ENCODE measurements around the gene PYY.
"Not testable (repeated sequence)": the region's sequence is repeated elsewhere in the genome, so short reads cannot be mapped to it uniquely, and the experiment has no call there.

PYY gene

DNA sequence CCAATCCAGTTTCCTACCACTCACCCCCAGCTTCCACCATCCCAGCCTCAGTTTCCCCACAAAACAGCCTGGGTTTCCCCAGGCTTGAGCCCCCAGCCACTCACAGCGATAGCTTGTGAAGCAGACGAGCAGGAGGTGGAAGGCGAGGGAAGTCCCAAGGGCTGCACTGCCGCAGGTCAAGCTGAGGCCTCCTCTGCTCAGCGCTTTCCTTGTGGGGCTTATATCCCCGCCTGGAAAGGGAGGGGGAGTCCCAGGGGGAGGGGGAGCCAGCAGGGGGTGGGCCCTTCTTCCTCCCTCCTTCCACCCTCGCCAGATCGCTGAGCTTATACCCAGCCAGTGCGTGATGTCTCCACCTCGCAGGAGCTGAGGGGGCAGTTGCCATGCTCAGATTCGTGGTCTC, at the start of gene PYY:
PYY (minus strand) TSS at position 195 of the 400 bp plus-strand sequence. CDS start 457 bp downstream, outside the sequence.
- H3K27me3 Mint-ChIP-seq = peaks cover 37% of the 10 kb centered on the region
- no peak within 1 kb of the TSS for H3K27ac Mint-ChIP-seq
- H3K4me3 Mint-ChIP-seq = peak within 1 kb of the TSS; percentile 15
- no peaks in the 10 kb centered on the region for H3K9me3 Mint-ChIP-seq
- DNase-seq (ENCODE audit: low spot score in 2 of 2) (no peak), ATAC-seq (ENCODE audit: low read depth) (no peak)
- H3K4me1 Mint-ChIP-seq = peaks cover 7% of the 10 kb centered on the region
- H3K36me3 Mint-ChIP-seq = no peaks in the 10 kb centered on the region

DNA sequence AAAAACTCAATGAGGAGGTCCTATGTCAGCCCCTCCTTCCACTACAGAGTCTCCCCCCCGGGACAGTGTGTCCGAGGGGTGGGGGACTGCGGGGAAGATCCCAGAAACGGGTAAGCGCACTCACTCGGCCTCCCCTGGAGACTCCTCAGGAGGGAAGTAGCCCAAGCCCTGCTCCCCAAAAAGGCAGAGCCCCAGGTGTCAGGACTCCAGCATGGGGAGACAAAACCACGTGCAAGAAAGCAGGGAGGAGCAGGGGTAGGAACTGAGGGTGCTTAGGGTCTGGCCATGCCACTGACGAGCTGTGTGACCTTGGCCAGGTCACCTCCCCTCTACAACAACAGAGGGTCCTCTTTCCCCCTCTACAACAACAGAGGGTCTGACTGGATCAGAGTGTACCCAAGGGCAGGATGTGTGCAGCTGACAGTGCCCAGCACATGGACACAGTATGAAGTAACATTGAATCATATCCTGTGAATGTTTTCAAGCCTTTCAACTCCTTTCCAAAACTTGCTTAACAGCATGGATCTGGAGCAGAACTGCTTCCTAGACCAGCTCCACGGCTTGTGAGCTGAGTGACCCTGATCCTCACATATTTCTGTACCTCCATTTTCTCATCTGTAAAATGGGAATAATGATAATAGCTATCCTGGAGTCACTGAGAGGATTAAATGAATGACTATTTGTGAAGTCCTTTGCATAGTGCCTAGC, 48.6 kb upstream of the PYY start:
- no peak overlapping the region for H3K27ac Mint-ChIP-seq
- H3K27me3 Mint-ChIP-seq = peaks cover 12% of the 10 kb centered on the region
- DNase-seq (ENCODE audit: low spot score in 2 of 2) (no peak), ATAC-seq (ENCODE audit: low read depth) (no peak)
- no peaks in the 10 kb centered on the region for H3K9me3 Mint-ChIP-seq
- H3K4me1 Mint-ChIP-seq = peaks cover 8% of the 10 kb centered on the region
- H3K36me3 Mint-ChIP-seq = no peaks in the 10 kb centered on the region
- no peak overlapping the region for H3K4me3 Mint-ChIP-seq

DNA sequence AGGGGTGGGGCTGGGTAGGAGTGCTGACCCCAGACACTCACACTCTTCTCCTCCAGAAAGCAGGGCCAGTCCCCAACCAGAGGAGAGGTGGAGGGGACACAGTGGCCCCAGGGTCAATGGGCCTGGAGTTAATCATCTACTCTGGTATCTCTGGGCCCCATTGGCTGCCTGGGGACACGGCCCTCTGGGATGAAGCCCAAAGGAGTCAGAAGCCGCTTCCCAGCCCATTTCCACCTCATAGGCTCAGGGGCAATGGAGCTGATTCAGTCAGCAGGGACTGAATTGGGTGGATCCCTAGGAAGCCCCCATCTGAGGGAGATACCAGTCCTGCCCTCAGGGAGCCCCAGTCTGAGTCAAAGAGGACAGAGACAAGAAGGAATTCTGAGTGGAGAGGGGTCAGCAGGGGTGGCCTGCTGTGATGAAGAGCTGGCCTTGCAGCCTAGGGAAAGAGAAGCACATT, 47.8 kb upstream of the PYY start:
- peaks cover 12% of the 10 kb centered on the region for H3K27me3 Mint-ChIP-seq
- ATAC-seq (ENCODE audit: low read depth) (no peak), DNase-seq (ENCODE audit: low spot score in 2 of 2) (no peak)
- no peak overlapping the region for H3K4me3 Mint-ChIP-seq
- no peaks in the 10 kb centered on the region for H3K9me3 Mint-ChIP-seq
- H3K36me3 Mint-ChIP-seq = no peaks in the 10 kb centered on the region
- no peak overlapping the region for H3K27ac Mint-ChIP-seq
- H3K4me1 Mint-ChIP-seq = peaks cover 5% of the 10 kb centered on the region

DNA sequence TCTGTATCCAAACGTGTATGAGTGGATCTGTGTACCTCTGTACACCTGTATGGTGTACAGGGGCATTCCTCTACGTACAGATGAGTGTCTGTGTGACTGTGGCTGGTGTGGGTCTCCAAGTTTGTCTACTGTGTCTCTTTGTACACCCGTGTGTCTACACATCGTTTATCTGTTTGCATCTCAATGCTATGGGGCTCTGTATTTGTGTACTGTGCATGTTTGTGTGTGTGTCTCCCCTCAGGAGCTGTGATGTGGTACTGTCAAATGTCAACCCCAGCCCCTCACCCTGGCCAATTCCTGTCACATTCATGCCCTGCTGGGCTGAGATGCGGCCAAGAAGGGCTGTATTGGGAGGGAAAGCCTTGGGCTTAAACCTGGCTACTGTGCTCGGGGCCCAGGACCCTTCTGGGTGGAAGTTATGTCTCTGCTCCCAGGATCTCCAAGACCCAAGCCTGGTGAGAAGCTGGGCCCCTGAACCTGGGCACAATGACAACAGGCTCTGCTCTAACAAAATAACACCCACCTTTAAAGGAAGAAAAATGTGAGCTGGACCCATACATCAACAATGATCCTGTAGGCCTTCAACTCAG, 47.2 kb upstream of the PYY start:
- H3K9me3 Mint-ChIP-seq = no peaks in the 10 kb centered on the region
- no peak for DNase-seq (ENCODE audit: low spot score in 2 of 2)
- no peaks in the 10 kb centered on the region for H3K36me3 Mint-ChIP-seq
- no peak for ATAC-seq (ENCODE audit: low read depth)
- H3K27ac Mint-ChIP-seq = no peak overlapping the region
- peaks cover 1% of the 10 kb centered on the region for H3K4me1 Mint-ChIP-seq
- H3K27me3 Mint-ChIP-seq = peaks cover 12% of the 10 kb centered on the region
- no peak overlapping the region for H3K4me3 Mint-ChIP-seq

DNA sequence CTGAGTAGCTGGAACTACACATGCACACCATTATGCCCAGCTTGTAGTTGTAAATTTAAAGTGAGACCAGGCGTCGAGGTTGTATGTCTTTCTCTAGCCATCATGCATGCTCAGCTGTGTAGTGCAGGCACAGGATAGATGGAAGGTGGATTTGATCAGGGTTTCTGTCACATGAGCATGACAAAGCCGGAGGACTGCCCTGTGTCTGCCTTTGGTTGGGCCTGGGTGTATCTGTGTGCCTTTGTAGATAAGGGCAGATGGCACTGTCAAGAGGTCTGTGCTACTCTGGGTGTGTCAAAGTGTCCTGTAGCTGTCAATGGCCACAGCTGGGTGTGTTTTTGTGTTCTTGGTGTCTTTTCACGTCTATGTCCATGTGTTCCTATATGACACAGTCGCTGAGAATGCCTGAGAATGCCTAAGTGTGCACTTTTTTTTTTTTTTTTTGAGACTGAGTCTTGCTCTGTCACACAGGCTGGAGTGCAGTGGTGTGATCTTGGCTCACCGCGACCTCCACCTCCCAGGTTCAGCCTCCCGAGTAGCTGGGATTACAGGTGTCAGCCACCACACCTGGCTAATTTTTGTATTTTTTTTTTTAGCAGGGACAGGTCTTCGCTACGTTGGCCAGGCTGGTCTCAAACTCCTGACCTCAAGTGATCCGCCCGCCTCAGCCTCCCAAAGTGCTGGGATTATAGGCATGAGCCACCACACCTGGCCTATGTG, 46.6 kb upstream of the PYY start:
- no peak overlapping the region for H3K4me3 Mint-ChIP-seq
- no peaks in the 10 kb centered on the region for H3K4me1 Mint-ChIP-seq
- DNase-seq (ENCODE audit: low spot score in 2 of 2) (no peak), ATAC-seq (ENCODE audit: low read depth) (no peak)
- peaks cover 14% of the 10 kb centered on the region for H3K27me3 Mint-ChIP-seq
- H3K27ac Mint-ChIP-seq = no peak overlapping the region
- H3K9me3 Mint-ChIP-seq = no peaks in the 10 kb centered on the region
- no peaks in the 10 kb centered on the region for H3K36me3 Mint-ChIP-seq

DNA sequence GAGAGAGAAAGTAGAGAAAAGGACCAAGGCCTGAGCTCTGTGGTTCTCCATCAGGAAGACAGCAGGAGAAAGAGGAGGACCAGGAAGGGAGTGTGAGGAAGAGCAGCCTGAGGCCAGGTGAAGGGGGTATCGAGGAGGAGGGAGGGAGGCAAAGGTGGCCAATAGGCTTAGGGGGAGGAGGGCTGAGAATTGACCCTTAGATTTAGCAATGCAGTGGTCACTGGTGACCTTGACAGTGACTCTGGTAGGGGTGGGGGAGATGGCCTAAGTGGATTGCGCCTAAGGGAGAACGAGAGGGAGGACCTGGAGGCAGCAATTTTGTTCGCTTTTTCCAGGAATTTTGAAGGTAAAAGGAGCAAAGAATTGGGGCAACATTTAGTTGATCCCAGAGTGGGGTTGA, 45.3 kb upstream of the PYY start:
- Mint-ChIP-seq H3K9me3 (no peaks in the 10 kb centered on the region), H3K27ac (no peak overlapping the region)

DNA sequence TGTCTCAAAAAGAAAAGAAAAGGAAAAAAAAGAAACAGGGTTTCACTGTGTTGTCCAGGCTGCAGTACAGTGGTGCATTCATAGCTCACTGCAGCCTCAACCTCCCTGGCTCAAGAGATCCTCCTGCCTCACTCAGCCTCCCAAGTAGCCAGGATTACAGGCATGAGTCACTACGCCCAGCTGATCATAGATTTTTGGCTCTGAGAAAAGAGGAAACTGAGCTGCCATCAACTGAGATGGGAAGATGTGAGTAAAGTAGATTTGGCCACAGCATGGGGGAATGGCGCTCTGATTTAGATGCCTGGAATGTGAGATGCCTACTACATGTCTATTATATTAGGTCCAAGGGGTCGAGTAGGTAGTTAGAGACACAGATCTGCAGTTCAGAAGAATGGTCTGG, 44.8 kb upstream of the PYY start:
- H3K4me1 Mint-ChIP-seq = no peaks in the 10 kb centered on the region
- no peak overlapping the region for H3K27ac Mint-ChIP-seq
- no peaks in the 10 kb centered on the region for H3K9me3 Mint-ChIP-seq
- ATAC-seq (ENCODE audit: low read depth) (no peak), DNase-seq (ENCODE audit: low spot score in 2 of 2) (no peak)
- H3K4me3 Mint-ChIP-seq = no peak overlapping the region
- H3K27me3 Mint-ChIP-seq = peaks cover 19% of the 10 kb centered on the region
- no peaks in the 10 kb centered on the region for H3K36me3 Mint-ChIP-seq

More for the DNA sequence above, 45.3 kb upstream of the PYY start:
- peaks cover 19% of the 10 kb centered on the region for H3K27me3 Mint-ChIP-seq
- no peak for DNase-seq (ENCODE audit: low spot score in 2 of 2)
- no peak for ATAC-seq (ENCODE audit: low read depth)
- no peak overlapping the region for H3K4me3 Mint-ChIP-seq
- H3K4me1 Mint-ChIP-seq = no peaks in the 10 kb centered on the region
- no peaks in the 10 kb centered on the region for H3K36me3 Mint-ChIP-seq

DNA sequence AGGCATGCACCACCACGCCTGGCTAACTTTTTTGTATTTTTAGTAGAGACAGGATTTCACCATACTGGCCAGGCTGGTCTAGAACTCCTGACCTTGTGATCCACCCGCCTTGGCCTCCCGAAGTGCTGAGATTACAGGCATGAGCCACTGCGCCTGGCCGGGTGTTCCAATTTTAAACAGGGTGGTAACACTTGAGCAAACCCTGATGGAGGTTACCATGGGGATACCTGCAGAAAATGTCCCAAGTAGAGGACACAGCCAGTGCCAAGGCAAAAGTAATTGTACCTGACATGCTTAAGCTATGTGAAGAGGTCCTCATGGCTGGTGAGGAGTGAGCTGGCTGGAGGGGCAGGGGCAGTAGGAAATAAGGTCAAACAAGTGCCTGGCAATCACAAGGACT, 43.4 kb upstream of the PYY start:
- H3K27ac Mint-ChIP-seq; H3K4me1 Mint-ChIP-seq; H3K4me3 Mint-ChIP-seq; H3K9me3 Mint-ChIP-seq; H3K36me3 Mint-ChIP-seq; ATAC-seq (ENCODE audit: low read depth); DNase-seq (ENCODE audit: low spot score in 2 of 2): not testable (repeated sequence)
- H3K27me3 Mint-ChIP-seq = peaks cover 19% of the 10 kb centered on the region

DNA sequence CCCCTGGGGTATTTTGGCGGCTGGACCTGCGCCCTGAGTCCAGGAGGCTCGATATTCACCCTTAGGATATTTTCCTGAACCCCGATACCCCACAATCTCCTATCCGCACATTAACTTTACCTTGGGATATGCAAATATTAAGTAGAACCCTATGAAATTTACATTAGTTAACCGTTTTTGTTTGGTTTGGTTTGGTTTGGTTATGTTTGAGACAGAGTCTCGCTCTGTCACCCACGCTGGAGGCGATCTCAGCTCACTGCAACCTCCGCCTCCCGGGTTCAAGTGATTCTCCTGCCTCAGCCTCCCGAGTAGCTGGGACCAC, 41.4 kb upstream of the PYY start:
- no peaks in the 10 kb centered on the region for H3K9me3 Mint-ChIP-seq
- H3K27me3 Mint-ChIP-seq = peaks cover 17% of the 10 kb centered on the region
- ATAC-seq (ENCODE audit: low read depth) = no peak
- H3K4me1 Mint-ChIP-seq = no peaks in the 10 kb centered on the region
- no peaks in the 10 kb centered on the region for H3K36me3 Mint-ChIP-seq
- H3K4me3 Mint-ChIP-seq = no peak overlapping the region
- DNase-seq (ENCODE audit: low spot score in 2 of 2) = no peak
- H3K27ac Mint-ChIP-seq = no peak overlapping the region

DNA sequence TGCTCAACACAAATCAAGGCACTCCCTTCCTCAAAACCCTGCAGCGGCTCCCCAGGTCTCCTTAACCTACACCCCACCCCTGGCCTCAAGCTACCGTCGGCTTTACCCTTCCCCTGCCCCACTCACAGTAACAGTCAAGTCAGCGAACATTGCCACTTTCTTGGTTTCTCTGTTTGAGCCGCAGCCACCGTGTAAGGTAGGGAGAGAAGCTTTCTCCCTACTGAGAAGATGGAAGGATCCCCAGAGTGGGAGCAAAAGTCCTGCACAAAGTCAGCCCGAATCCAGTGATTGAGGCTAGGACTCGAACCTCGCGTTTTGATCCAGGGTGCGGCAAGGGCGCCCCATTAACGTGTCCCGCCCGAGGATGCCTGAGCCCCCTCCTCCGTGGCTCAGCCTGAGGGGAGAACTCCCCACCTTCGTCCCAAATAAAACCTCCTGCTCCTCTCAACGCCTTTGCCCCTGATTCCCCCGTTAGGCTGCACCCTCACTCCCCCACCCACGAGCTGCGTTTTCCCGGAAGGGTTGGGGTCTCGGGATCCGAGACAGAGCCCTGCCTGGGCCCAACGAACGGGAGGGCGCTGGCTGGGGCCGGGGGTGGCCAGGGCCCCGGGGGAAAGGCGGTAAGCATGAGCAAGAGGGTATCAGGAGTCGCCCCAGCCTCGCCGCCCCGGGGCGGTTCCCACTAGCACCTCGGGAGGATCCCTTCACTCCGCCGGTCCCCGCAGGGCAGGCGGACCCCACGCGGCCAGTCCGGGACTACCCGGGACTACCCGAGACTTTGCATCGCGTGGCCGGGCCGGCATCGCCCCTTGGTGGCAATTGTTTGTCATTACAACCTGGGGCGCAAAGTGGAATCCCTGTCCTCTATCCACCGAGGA, 40.8 kb upstream of the PYY start:
- ATAC-seq (ENCODE audit: low read depth) (peak; percentile 87), DNase-seq (ENCODE audit: low spot score in 2 of 2) (peak; percentile 60 to 65)
- no peaks in the 10 kb centered on the region for H3K4me1 Mint-ChIP-seq
- no peaks in the 10 kb centered on the region for H3K36me3 Mint-ChIP-seq
- peak overlapping the region; percentile 53 for H3K4me3 Mint-ChIP-seq
- no peak overlapping the region for H3K27ac Mint-ChIP-seq
- H3K9me3 Mint-ChIP-seq = no peaks in the 10 kb centered on the region
- H3K27me3 Mint-ChIP-seq = peaks cover 17% of the 10 kb centered on the region

DNA sequence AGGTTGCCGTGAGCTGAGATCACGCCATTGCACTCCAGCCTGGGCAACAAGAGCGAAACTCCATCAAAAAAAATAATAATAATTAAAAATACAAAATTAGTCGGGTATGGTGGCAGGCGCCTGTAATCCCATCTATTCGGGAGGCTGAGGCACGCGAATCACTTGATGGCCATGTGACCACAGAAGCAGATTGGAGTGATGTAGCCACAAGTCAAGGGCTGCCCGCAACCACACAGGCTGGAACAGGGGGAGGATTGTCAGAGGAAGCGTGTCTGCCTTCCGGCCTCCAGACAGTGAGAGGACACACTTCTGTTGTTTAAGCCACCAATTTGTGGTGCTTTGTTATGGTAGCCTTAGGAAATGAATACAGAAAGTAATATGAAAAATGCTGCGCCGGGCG, 38.9 kb upstream of the PYY start:
- Mint-ChIP-seq H3K9me3 (no peaks in the 10 kb centered on the region), H3K27ac (no peak overlapping the region), H3K27me3 (peaks cover 17% of the 10 kb centered on the region), H3K36me3 (no peaks in the 10 kb centered on the region), H3K4me3 (no peak overlapping the region), H3K4me1 (no peaks in the 10 kb centered on the region)
- DNase-seq (ENCODE audit: low spot score in 2 of 2) (no peak), ATAC-seq (ENCODE audit: low read depth) (no peak)

DNA sequence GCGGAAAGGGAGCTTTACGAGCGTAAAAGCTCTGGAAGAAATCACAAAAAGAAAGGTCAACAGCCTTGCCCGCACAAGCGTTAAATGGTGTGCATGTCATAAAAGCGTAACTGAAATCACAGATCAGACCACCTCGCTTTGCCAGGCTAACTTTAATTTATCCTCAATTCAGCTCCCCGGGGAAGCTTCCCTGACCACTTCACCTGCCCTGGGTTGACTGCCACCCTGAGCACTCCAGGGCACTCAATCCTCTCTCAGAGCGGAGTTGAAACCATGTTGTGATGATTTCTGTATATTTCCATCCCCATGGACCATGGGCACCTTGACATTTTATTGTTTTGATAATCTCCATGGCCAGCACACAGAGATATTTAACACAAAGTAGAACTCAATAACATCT, 34.6 kb upstream of the PYY start:
- ATAC-seq (ENCODE audit: low read depth) = no peak
- H3K27me3 Mint-ChIP-seq = peaks cover 16% of the 10 kb centered on the region

DNA sequence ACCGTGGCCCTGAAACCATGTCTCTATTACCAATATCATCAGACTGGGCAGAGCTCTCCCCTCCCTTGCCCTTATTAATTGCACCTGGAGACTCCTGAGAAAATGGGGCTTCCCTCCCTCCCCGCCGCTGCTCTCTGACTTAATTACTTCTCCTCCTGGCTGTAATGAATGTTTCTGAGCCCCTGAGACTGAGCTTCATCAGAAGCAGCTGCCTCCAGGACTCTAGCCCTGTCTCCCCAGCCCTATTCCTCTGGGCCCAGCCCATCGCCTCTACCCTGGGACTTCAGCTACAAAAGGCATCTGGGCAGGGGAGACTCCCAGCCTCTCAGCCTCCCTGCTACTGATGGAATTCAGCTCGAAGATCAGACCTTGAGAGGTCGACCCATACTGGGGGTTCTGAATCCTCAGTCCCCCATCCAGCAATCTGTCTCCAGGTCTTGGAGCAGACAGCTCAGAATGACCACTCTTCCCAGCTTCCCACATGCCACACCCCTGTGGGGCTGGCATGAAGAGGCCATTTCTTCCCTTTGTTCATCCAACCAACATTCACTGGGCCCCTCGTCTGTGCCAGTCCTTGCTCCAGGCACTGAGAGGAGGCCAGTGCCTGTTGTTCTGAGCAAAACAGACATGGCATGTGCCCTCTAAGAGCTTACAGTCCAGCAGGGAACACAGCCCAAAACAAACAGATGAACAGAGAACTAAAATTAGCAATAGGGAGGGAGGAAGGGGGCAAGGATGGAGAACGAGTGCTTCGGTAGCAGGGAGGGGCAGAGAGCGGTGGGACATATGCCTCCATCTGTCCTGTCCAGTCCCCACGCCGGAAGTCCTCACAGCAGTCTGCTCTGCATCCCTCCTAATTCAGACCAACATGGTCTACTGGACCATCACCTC, 33.6 kb upstream of the PYY start:
- H3K27me3 Mint-ChIP-seq = peaks cover 19% of the 10 kb centered on the region

More for the DNA sequence above, 34.6 kb upstream of the PYY start:
- Mint-ChIP-seq H3K27ac (no peak overlapping the region), H3K36me3 (no peaks in the 10 kb centered on the region), H3K9me3 (no peaks in the 10 kb centered on the region), H3K4me3 (no peak overlapping the region), H3K4me1 (no peaks in the 10 kb centered on the region)
- no peak for DNase-seq (ENCODE audit: low spot score in 2 of 2)

More for the DNA sequence above, 33.6 kb upstream of the PYY start:
- DNase-seq (ENCODE audit: low spot score in 2 of 2) (no peak), ATAC-seq (ENCODE audit: low read depth) (no peak)
- Mint-ChIP-seq H3K4me1 (no peaks in the 10 kb centered on the region), H3K9me3 (no peaks in the 10 kb centered on the region), H3K4me3 (no peak overlapping the region), H3K27ac (no peak overlapping the region), H3K36me3 (no peaks in the 10 kb centered on the region)
